ENCODE data around the gene NPAS3. TPM values are rescaled to one million over a fixed set of nuclear protein-coding genes. Genes with fewer than 3 reads are reported as not detected.

The NPAS3 gene
- total and polyA plus RNA-seq, 2 of the 8 experiments (the other 6 are each of a cell fraction or from before 2014, with no cell fraction given), result 0.11 to 0.60 TPM

GRCh38 chr14:33676891-33677290, 738.2 kb downstream of the NPAS3 start:
- Histone ChIP-seq H3K4me1 (replicated peaks in 1 of 4; ENCODE audit: control insufficient read depth in 3 of 4, insufficient read depth in 4 of 4, low read length in 3 of 4) (no peaks in the 10 kb centered on the region), H4K91ac (replicated peaks; ENCODE audit: insufficient read length, low read length) (no peak overlapping the region), H4K8ac (ENCODE audit: extremely low read depth, insufficient read depth, low read length) (no peak overlapping the region), H3K23ac (ENCODE audit: insufficient read length) (no peak overlapping the region), H2AK5ac (ENCODE audit: low read depth, low read length) (no peak overlapping the region), H3K4me2 (ENCODE audit: insufficient read depth in 1 of 2, low read depth in 2 of 2, low read length in 2 of 2) (no peak overlapping the region), H2BK120ac (replicated peaks; ENCODE audit: low read depth, low read length) (no peak overlapping the region), H3K79me2 (ENCODE audit: control insufficient read depth in 1 of 2, insufficient read depth in 2 of 2, low read length in 2 of 2) (no peaks in the 10 kb centered on the region), H3K4me3 (ENCODE audit: extremely low read depth in 1 of 4, insufficient read depth in 2 of 4, low read depth in 3 of 4, low read length in 4 of 4) (no peak overlapping the region), H3K4ac (replicated peaks; ENCODE audit: insufficient read length, low read depth, low read length) (no peak overlapping the region), H3K9ac (replicated peaks in 1 of 4; ENCODE audit: extremely low read depth in 1 of 4, low read depth in 3 of 4, low read length in 3 of 4) (no peak overlapping the region), H3K27ac (ENCODE audit: low read depth, low read length) (no peak overlapping the region), H3K23me2 (ENCODE audit: low read depth, low read length) (no peaks in the 10 kb centered on the region), H3K27me3 (replicated peaks in 1 of 4; ENCODE audit: control insufficient read depth in 3 of 4, extremely low read depth in 1 of 4, insufficient read depth in 3 of 4, low read length in 3 of 4) (no peaks in the 10 kb centered on the region), H3K9me3 (ENCODE audit: insufficient read depth in 2 of 2, low read depth in 1 of 2, low read length in 1 of 2) (no peaks in the 10 kb centered on the region), H2BK12ac (ENCODE audit: low read depth, low read length) (no peak overlapping the region), H4K5ac (ENCODE audit: insufficient read length, low read depth, low read length) (no peak overlapping the region), H2BK15ac (ENCODE audit: low read length) (no peak overlapping the region), H2AFZ (ENCODE audit: low read length) (no peak overlapping the region), H4K20me1 (replicated peaks in 1 of 2; ENCODE audit: control insufficient read depth in 1 of 2, insufficient read depth in 2 of 2, low read length in 2 of 2) (no peaks in the 10 kb centered on the region), H3K18ac (ENCODE audit: extremely low read depth, low read length) (no peak overlapping the region), H3K56ac (replicated peaks; ENCODE audit: insufficient read length, low read depth, low read length) (no peak overlapping the region), H2BK20ac (ENCODE audit: low read length) (no peak overlapping the region), H2BK5ac (ENCODE audit: low read depth, low read length) (no peak overlapping the region), H3K14ac (ENCODE audit: insufficient read length) (no peak overlapping the region), H3K36me3 (ENCODE audit: control insufficient read depth in 2 of 4, insufficient read depth in 4 of 4, low read length in 3 of 4) (no peaks in the 10 kb centered on the region), H3K79me1 (ENCODE audit: low read depth, low read length) (no peaks in the 10 kb centered on the region)
- TF ChIP-seq JUND (IDR thresholded peaks at IDR 0.05; ENCODE audit: low read length) (no peak), EGR1 (IDR thresholded peaks at IDR 0.05; ENCODE audit: borderline replicate concordance, low read depth, low read length) (no peak), CHD1 (IDR thresholded peaks at IDR 0.05; ENCODE audit: low read depth, low read length) (no peak), SUZ12 (IDR thresholded peaks at IDR 0.05; ENCODE audit: low read length) (no peak), SP1 (IDR thresholded peaks at IDR 0.05; ENCODE audit: low read depth, low read length) (no peak), CHD2 (IDR thresholded peaks at IDR 0.05; ENCODE audit: low read length) (no peak), TAF1 (IDR thresholded peaks at IDR 0.05; ENCODE audit: low read depth, low read length) (no peak), TCF12 (IDR thresholded peaks at IDR 0.05; ENCODE audit: low read depth, low read length) (no peak), RAD21 (IDR thresholded peaks at IDR 0.05 in 1 of 2, conservative IDR thresholded peaks at IDR 0.05 in 1 of 2; ENCODE audit: low read depth in 2 of 2, low read length in 2 of 2) (no peak)
- CTCF ChIA-PET (ENCODE audit: partially characterized antibody), result interaction anchor here (1.0 to 2.6 kb wide), 6 partner anchors 11 to 172 kb away, joined by 3 to 21 read pairs (median 5); no protein-coding TSS in a partner anchor
- no peak for FAIRE-seq
- 92% methylated on average over 5 of the region's 5 CpGs; no CpG with 5 or more reads in 1 of the 2 experiments for WGBS, 2 experiments (ENCODE audit: extremely low coverage in 1 of 2, insufficient coverage in 1 of 2, insufficient read length in 1 of 2, insufficient replicate concordance in 2 of 2, low coverage in 1 of 2, low lambda C conversion rate in 2 of 2, missing lambda C conversion rate in 1 of 2)
- DNase-seq (ENCODE audit: low read depth in 1 of 2, low spot score in 2 of 2), result no peak
- POLR2A ChIA-PET (ENCODE audit: partially characterized antibody), result no interaction called here

Data from H1 (cell line).